Thyroid gland (tissue), 4 donors: ENCODE results near the gene RNF214.

ENCODE experiments used
- CTCF ChIP-seq, 6 experiments: fragments of 200-600 bp in 3 of 6; fragments of 450-650 bp in 3 of 6; sonication (generic) in 3 of 6; IDR thresholded peaks; one replicate each; pipeline ENCODE4 v1.5.1; 2016 to 2019; ENCODE audit warnings: antibody characterized with exemption in 6 of 6, mild to moderate bottlenecking in 2 of 6, inconsistent platforms in 1 of 6, moderate library complexity in 1 of 6
- POLR2A ChIP-seq, 2 donors: fragments of 450-650 bp; IDR thresholded peaks; one replicate each; pipeline ENCODE4 v1.6.1; 2017; ENCODE audit warnings: antibody characterized with exemption in 2 of 2, mild to moderate bottlenecking in 2 of 2, moderate library complexity in 1 of 2

GRCh38 chr11:117248341-117248740, 15.9 kb downstream of the RNF214 start:
- no peak for TF ChIP-seq CTCF (IDR thresholded peaks at IDR 0.05)
- no peak for TF ChIP-seq POLR2A (IDR thresholded peaks at IDR 0.05)
